Inferior parietal cortex (tissue), 1 donor: ENCODE data around the gene ETS1.

Experiments
- DNase-seq: peaks from one replicate; pipeline ENCODE4 v3.0.0-alpha.2; 2016; ENCODE audit errors: extremely low spot score

Gene ETS1

DNA sequence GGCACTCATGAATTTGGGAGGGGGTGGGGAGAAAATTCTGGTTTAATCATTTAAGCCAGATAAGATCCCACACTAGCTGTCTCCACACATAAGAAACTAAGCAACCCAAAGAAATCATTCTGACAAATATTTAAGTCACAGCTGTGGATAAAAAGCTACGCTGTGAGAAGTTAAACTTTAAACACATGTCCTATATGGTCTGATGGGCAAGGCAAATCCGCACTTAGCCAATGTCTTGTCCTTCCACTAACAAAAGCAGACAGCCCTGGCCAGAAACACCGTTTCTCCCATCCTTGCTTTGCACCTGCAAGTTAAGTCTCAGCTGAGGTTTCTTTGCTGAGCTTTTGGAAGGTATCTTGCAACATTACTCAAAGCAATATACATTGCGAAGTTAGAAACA lies 68.0 kb downstream of the ETS1 start:
- DNase-seq, result no peak

DNA sequence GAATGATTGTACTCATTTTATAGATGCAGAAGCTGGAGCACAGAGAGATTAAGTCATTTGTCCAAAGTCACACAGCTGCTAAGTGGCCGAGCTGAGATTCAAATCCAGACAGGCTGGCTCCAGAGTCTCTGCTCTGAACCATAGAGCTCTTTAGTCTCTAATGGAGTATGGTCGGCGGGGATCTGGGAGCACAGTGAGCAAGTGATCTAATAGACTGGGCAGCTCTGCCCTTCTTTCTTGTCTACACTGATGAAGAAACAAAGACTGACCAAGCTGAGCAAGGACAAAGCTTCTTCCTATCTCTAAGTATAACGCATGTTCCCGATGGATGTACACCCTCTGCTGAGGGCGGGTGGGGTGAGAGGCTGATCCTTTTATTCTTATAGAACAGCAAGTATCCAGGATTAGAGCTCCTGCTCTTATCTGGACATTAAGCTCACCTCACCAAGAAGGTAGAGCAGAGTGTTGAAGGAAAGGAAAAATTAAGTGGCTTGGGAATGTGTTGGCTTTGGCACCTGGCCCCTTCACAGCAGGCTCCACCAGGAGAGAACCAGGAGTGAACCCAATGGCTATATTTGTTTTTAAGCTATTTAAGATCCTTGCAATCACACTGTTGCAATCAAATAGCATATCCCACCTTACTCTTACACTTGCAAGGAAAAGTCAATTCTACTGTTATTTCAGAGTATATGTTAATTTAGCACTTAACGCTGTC lies 68.7 kb downstream of the ETS1 start:
- DNase-seq, result no peak

DNA sequence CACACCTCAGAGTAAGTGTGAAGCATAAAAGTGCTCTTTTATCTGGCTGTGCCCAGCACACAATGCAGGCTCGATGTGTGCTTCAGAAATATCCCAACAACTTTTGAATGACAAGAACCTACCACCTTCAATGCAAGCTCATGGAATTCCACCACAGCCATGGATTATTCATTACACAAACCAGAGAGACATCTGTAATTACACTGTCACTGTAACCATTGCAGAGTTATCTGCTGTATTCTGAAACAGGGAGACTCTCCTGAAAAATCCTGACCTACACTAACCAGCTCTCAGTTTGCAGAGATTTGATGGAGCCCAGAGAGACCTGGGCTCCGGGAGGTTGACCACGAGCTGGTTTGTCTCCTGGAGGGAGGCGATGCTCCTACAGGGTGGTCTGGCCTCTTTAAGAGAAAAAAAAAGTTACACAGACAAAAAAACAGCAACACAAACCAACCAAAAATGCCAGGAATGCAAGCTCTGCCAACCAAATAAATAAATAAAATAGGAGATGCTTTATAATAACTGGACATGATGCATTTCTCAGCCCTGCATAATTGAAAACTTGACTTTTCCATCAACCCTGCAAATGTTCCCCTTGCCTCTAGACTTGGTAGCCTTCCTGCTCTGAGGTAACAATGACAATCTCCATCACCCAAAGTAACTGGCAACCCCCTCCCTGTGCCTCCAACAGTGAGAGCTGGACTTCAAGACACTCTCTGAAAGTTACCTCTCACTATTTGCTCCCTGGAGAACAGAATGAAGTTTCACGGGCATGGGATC lies 69.7 kb downstream of the ETS1 start:
- no peak for DNase-seq

DNA sequence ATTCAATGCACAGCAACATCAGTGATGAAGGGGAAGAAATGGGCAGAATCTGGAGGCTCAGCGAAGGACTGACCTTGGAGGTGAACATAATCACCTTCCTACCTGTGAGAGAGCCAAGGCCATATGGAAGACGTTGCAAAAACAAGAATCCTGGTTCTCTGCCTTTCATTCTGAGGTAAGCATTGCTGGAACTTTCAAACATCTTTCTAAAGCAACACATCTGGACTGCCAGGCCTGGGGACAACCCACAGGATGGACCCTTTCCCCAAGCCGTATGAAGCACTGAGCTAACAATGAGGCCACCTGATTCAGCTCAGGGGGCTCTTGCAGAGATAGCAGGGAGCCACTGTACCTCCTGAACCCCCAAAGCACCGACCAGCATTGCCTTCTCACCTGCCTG lies 70.5 kb downstream of the ETS1 start:
- DNase-seq, result no peak

DNA sequence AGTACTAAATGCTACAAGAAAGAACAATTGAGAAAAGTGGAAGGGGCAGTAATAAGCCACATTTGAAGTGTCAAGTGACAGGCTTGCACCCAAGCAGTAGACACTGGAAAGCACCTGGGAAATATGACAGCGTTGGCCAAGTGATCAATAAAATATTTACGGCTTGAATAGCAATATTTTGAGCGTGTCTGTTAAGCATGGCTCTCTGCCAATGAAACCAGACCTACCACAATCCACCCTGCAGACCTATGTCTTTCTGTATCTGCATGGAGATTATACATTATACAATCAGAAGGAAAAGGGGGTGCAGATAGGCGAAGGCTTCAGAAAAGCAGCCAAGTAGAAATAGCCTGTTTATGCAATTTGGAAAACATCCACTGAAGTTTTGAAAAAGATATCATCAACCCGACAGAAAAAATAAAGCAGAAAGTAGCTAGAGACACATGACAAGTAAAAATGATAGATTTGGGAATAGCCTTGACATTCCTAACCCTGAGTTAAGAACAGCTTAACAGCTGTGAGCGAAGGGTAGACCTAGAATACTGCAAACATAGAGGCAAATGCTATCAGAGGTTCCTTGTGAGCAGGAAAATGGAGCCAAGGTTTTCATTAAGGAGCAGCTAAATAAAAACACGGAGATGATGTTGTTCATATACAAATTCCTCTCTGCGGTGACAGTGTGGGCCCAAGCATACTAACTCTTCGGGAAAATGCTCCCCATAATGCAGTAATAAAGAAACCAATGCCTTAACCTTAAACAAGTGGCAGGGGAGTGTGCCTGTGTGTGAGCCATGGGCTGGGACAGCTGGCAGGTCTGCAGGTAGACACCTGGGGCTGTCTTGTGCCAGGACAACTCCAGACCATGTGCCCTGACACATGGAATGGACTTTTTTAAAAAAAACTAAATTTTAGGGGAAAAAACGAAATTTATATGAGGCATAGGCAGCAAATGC lies 71.3 kb downstream of the ETS1 start:
- DNase-seq, result no peak

DNA sequence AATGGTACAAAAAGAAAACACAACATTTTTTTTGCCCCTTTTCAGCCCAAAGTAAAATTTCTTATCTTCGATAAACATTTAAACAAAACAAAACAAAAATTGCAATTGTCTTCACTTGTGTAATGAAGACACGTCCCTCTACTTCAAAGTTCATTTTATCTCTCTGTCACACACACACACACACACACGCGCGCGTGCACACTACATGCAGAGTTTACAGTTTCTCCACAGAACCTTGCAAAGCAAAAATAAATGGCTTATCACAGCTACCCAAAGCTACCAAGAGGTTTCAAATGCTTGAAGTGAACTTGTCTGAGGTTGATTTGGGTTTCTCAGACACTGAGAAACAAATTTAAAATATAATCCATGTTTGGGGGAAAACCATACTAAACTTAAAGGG lies 72.3 kb downstream of the ETS1 start:
- no peak for DNase-seq

DNA sequence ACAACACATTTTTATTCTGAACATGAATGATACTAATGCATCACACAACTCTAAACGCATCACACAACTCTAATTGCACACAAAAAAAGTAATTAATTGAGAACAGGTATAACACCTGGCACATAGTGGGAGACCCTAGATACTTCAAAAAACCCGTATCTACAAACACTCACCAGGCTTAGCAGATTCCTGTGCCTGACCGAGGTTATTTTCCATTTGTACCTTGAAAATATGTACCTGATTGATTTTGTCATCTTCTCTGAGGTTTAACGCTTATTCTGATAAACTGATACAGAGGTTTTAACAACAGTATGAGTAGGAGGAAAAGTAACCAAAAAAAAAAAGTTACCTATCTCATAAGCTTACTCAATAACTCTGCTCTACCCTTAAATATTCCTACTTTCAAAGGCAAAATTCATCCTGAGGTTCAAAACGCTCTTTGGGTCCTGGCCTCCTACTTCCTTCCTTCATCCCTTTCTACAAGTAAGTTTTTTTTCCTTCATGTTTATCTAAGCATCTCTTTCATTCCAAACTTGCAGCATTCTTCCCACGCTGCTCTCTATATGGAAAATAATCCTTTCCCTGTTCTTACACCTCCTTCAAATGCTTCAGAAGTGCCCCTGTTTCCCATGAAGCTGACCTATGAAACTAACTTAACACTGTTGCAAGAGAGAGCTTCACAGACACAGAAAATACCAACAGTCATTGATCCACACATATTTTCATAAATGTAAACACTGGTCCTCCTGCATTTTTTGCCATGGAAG lies 73.3 kb downstream of the ETS1 start:
- no peak for DNase-seq

DNA sequence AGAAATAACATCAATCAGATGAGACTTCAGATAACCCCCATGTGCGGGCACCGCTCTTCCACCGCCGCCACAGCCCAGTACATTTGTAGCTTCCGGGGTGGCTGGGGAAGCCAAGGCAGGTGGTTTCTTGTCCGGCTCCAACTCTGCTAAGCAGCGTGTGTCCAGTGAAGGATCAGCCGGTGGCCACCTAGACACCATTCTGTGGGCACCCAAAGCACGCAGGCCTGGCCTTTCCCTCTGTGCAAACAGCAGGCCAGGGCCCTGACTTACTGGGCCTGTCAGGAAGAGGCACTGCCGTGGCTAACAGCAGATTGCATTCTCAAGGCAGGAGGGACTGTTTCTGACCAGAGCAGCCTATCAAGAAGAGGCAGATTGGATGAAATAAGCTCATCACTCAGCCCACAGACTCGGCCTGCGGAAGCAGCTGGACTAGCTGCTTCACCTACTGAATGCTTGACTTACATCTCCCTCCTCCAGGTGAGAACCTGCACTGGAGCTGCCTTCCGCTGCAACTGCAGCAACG lies 74.8 kb downstream of the ETS1 start:
- DNase-seq, result no peak

DNA sequence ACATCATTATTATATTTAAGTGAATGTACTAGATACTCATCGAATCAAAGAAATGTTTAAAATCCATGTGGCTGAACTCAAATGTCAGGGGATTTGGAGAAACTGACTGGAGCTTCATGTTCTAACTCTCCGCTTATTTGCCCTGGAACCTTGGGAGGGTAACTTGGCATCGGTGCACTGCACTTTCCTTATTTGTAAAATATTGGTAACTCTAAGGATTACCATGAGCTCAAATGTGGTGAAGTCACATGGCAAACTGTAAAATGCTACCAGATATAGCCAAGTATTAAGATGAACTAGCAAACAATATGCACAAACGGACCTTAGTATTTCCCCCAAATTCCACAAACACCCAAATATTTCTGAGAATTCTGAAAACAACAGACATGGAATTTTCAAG lies 75.6 kb downstream of the ETS1 start:
- DNase-seq, result no peak

DNA sequence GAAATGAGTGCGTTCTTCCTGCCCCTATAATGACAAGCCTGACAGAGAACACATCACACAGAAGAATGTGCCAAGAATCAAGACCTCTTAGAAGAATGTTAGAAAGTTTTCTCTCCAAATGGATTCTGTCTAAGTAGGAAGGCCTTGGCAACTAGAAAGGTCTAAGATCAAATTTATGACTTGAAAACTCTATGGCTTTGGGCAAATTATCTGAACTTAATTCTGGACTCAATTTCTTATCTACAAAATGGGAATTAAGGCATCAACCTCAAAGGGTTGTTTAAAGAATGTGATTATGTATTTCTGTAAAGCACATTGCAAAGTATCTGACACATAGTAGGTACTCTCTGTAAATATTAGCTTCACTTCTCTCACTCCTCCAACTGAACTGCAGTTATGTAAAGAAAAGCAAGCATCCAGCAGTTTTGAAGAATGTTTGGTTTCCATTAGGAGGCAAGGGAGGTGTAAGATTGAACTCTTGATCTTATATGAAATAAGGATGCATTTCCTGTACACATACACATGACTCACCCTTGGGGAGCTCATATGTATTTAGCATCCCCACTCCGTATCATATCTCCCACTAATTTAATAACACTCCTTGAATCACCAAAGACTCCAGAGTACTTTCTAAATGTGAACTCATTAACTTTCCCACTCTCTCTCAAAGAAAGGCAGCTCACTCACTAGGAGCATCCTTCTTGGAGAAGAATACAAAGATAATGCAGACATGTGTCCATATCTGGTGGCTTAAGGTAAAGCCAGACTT lies 77.6 kb downstream of the ETS1 start:
- no peak for DNase-seq

DNA sequence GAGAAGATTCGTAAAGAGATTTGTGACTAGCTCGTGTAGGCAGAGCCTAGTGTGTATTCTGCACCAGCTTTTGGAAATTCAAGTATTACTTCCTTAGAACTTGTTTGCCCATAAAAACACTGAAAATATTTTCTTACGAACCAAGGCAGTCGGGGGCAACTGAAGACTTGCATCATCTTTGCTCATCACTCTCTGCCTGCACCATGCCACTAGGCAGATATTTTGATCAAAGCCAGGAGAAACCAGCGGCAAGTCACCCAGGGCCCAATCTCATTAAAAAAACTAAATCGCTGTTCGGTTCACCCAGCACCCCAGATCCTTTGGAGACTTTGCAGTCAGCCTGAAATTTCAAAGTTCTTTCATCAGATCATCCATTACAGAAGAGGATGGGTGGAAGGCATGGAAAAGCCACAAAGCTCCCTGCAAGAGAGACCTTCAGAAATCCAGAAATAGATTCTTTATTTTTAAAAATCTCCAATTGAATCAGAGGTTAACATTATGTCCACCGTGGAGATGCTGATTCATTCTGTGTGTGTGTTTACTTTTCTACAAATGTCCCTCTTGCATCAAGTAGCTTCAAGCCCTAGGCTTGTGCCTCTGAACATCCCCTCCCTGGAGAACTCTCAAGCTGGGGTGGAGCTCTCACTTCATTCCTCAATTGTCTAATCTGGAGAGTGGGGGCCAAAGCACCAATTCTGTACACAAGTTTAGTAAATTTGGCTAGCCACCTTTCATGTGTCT lies 78.4 kb downstream of the ETS1 start:
- no peak for DNase-seq

DNA sequence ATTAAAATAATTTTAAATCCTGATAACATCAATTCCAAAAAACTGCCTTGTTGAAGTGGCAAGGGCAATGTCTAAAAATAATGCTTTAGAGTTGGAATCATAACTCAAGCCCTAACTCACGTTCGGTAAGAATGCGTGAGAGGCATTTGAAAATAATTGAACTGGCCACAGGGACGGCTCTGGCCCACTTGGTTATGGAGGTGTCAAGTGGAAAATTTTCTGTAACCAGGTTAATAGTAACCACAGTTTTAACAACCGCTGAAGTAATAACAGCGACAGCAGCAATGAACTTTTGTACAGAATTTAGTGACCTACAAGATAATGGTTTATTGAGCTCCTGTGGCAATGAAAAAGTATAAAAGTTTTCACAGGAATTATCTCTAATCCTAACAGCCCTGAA lies 79.4 kb downstream of the ETS1 start:
- no peak for DNase-seq

DNA sequence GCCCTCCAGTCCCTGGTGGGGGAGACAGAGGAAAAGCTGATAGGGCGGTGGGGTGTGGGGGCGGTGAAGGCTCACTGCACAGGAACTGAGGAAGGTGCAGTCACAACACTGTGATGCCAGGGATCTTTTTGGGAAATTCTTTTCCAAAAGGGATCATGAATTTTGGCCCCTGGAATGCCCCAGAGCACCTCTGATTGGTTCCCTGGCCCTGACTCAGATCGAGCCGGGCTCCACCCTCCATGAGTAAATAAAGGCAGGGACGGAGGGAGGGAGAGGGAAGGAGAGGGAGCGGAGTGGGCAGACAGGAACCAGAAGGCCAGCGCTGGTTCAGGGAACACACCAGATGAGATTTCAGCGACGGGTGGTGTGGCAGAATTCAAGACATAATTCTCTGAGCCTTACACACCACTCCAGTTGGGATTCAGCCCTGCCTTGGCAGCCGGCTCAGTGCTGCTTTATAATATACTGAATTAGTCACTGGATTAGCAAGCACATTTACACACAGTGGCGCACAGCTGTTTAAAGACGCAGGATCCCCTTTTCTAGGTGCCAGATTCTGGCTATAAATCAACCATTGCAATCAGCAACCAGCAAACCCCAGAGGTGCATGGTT lies 80.3 kb downstream of the ETS1 start:
- no peak for DNase-seq

DNA sequence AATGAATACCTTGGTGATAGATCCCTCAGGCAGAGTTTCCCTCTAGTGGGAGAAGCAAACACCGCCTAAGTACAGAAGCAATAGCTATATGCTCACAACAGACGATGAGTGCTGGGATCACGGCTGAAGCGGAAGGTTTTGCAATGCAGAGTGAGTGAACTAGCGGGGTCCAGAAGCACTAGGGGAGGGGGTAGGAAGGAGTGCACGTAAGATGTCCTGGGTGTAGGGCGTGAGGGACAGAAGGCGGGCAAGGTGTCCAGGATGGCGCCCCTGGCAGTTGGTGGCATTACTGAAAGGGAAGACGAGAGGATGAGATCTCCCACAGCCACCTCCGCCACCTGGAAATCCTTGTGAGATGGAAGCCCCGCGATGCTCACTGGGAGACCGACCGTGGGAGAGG lies 81.0 kb downstream of the ETS1 start:
- DNase-seq, result no peak

DNA sequence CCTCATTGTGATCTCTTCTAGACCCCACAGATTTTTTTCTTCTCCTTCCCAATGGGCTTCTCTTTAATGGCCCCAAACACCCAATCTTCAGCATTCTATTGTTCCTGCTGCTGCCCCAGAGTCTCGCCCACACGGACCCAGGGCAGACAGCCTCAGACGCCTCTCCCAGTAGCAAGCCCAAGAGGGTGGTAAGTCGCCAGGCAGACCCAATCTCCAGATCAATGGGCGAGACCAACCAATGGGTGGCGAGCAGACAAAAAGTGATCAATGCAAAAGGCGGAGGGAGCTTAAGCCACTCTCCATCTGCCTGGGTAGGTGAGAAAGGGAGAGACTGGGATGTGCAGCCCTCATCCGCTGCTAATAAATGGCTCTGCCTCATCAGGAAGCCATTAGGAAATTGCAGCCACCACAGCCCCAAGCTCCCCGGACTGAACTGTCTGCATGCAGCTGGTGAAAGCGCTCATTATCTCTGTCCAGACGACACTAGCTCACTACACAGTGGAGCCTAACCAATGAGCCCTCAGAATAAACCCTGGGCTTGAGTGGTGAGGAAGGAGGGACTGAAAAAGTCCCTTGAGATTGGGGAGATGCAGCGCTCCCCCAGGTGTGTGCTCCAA lies 81.8 kb downstream of the ETS1 start:
- DNase-seq, result no peak

DNA sequence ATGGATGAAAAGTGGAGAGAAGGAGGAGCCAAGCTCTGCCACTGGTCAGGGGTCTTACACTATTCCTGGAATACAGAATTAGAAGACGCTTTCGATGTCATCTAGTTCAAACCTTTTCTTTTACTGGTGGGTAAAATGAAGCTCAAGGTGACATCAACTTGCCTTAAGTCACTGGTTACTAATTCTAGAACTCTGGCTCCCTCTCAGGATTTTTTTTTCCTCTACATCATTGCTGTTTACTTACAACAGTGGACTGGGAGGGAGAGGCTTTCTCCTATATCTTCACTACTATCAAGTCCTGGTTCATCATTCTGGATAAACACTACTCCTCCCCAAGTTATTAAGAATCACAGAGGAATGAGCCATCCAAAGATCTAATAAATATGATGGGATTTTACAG lies 82.9 kb downstream of the ETS1 start:
- DNase-seq, result no peak

DNA sequence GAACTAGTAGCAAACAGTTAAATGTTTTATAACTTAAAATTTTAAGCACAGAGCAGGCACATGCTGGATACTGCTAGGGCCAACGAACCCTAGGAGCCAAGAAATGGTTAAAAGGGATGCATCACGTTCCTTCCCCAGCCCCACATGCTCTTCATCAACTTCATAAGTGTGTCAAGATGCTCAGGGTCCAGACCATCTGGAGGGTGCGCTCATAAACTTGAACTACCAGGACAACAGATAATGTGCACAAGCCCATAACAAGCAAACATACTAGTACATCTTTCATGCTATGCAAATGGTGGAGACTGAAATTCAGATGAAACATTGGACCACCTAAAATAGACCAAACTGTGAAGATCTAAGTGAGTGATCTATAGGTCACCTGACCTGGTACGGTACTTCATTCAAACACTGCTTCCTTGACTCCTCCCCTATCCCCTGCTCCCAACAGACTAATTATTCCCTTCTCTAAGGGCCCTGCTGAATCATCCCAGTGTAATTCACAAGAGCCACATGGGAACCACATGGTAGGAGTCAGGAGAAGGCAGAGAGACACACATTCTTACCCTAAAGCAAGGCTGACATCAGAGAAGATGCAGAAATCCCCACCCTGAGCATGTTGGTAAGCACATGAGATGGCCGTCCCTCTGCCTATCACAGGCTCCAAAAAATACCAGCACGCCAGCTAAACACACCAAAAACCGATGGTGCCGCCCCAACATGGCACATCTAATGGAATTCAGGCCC lies 83.9 kb downstream of the ETS1 start:
- no peak for DNase-seq

DNA sequence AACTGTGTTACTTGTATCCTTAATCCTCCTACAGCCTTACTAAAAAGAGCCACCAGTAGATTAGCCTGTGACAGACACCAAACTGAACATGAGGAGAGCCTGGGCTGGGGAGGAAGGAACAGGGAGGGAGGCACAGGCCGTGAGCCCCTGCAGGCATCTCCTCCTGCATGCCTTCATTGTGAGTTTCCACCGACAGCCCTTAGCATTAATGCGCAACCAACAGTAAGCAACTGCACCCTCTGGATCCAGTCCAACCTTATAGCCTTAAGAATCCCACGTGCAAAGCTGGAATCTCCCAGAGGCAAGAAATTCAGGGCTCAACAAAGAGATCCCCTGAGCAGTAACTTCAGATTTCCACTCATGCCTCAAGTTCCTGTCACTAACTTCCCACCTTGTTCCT lies 84.6 kb downstream of the ETS1 start:
- no peak for DNase-seq
